Measurements from ENCODE around the gene ITGA8.

DNA sequence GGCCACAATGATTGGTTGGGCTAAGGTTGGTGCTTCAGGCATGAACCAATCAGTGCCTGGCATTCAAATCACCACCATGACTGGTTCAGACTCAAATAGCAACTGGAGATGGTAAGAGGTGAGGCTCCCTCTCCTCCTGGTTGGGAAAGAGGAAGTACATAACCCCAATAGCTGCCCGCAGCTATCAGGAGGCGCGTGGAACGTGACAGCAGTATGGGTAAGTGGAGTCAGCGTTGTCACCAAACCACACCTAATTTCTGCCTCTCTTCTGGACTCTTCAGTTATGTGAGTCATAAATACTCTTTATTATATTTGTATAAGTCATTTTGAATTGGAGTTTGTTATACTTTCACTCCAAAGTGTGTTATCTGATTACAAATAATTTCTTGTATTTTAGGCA, 17.9 kb upstream of the ITGA8 start:
- TF ChIP-seq, protein P1, sequence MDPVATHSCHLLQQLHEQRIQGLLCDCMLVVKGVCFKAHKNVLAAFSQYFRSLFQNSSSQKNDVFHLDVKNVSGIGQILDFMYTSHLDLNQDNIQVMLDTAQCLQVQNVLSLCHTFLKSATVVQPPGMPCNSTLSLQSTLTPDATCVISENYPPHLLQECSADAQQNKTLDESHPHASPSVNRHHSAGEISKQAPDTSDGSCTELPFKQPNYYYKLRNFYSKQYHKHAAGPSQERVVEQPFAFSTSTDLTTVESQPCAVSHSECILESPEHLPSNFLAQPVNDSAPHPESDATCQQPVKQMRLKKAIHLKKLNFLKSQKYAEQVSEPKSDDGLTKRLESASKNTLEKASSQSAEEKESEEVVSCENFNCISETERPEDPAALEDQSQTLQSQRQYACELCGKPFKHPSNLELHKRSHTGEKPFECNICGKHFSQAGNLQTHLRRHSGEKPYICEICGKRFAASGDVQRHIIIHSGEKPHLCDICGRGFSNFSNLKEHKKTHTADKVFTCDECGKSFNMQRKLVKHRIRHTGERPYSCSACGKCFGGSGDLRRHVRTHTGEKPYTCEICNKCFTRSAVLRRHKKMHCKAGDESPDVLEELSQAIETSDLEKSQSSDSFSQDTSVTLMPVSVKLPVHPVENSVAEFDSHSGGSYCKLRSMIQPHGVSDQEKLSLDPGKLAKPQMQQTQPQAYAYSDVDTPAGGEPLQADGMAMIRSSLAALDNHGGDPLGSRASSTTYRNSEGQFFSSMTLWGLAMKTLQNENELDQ (CRISPR knock-in tag; IDR thresholded peaks at IDR 0.05; ENCODE audit: borderline replicate concordance), result no peak
- TF ChIP-seq ZNF768 (CRISPR knock-in tag; IDR thresholded peaks at IDR 0.05) (no peak), ZNF781 (CRISPR knock-in tag; IDR thresholded peaks at IDR 0.05; ENCODE audit: borderline replicate concordance, not compliant biosample characterization) (no peak), ZBTB8A (CRISPR knock-in tag; IDR thresholded peaks at IDR 0.05; ENCODE audit: borderline replicate concordance, low read depth) (no peak), NBN (conservative IDR thresholded peaks at IDR 0.05) (no peak), KDM1A (CRISPR knock-in tag; IDR thresholded peaks at IDR 0.05) (no peak), MBNL3 (CRISPR knock-in tag; conservative IDR thresholded peaks at IDR 0.05) (no peak), BRCA1 (CRISPR knock-in tag; IDR thresholded peaks at IDR 0.05) (no peak), SMYD3 (CRISPR knock-in tag; IDR thresholded peaks at IDR 0.05) (no peak), TCF7L2 (IDR thresholded peaks at IDR 0.05; ENCODE audit: low read depth, low read length) (no peak)
- TF ChIP-seq, protein P2, sequence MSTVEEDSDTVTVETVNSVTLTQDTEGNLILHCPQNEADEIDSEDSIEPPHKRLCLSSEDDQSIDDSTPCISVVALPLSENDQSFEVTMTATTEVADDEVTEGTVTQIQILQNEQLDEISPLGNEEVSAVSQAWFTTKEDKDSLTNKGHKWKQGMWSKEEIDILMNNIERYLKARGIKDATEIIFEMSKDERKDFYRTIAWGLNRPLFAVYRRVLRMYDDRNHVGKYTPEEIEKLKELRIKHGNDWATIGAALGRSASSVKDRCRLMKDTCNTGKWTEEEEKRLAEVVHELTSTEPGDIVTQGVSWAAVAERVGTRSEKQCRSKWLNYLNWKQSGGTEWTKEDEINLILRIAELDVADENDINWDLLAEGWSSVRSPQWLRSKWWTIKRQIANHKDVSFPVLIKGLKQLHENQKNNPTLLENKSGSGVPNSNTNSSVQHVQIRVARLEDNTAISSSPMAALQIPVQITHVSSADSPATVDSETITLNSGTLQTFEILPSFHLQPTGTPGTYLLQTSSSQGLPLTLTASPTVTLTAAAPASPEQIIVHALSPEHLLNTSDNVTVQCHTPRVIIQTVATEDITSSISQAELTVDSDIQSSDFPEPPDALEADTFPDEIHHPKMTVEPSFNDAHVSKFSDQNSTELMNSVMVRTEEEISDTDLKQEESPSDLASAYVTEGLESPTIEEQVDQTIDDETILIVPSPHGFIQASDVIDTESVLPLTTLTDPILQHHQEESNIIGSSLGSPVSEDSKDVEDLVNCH (CRISPR knock-in tag; IDR thresholded peaks at IDR 0.05), result no peak
- TF ChIP-seq, protein P3, sequence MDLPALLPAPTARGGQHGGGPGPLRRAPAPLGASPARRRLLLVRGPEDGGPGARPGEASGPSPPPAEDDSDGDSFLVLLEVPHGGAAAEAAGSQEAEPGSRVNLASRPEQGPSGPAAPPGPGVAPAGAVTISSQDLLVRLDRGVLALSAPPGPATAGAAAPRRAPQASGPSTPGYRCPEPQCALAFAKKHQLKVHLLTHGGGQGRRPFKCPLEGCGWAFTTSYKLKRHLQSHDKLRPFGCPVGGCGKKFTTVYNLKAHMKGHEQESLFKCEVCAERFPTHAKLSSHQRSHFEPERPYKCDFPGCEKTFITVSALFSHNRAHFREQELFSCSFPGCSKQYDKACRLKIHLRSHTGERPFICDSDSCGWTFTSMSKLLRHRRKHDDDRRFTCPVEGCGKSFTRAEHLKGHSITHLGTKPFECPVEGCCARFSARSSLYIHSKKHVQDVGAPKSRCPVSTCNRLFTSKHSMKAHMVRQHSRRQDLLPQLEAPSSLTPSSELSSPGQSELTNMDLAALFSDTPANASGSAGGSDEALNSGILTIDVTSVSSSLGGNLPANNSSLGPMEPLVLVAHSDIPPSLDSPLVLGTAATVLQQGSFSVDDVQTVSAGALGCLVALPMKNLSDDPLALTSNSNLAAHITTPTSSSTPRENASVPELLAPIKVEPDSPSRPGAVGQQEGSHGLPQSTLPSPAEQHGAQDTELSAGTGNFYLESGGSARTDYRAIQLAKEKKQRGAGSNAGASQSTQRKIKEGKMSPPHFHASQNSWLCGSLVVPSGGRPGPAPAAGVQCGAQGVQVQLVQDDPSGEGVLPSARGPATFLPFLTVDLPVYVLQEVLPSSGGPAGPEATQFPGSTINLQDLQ (CRISPR knock-in tag; IDR thresholded peaks at IDR 0.05), result no peak
- TF ChIP-seq, protein P4, sequence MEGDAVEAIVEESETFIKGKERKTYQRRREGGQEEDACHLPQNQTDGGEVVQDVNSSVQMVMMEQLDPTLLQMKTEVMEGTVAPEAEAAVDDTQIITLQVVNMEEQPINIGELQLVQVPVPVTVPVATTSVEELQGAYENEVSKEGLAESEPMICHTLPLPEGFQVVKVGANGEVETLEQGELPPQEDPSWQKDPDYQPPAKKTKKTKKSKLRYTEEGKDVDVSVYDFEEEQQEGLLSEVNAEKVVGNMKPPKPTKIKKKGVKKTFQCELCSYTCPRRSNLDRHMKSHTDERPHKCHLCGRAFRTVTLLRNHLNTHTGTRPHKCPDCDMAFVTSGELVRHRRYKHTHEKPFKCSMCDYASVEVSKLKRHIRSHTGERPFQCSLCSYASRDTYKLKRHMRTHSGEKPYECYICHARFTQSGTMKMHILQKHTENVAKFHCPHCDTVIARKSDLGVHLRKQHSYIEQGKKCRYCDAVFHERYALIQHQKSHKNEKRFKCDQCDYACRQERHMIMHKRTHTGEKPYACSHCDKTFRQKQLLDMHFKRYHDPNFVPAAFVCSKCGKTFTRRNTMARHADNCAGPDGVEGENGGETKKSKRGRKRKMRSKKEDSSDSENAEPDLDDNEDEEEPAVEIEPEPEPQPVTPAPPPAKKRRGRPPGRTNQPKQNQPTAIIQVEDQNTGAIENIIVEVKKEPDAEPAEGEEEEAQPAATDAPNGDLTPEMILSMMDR (CRISPR knock-in tag; IDR thresholded peaks at IDR 0.05), result no peak

Measured in HepG2 (cell line).